Measurements from ENCODE around the gene GYPB. TPM values are rescaled to one million over a fixed set of nuclear protein-coding genes. Genes with fewer than 3 reads are reported as not detected.
"Not testable (repeated sequence)": the region's sequence is repeated elsewhere in the genome, so short reads cannot be mapped to it uniquely, and the experiment has no call there.

GYPB gene
- total RNA-seq, 1 experiment from 2014 or later, result not detected

- H3K9me3 ChIP-seq; DNase-seq; H3K27me3 Mint-ChIP-seq (ENCODE audit: insufficient read depth, unreplicated experiment); H3K4me3 Mint-ChIP-seq (ENCODE audit: unreplicated experiment); CTCF ChIA-PET; POLR2A ChIA-PET; H3K9me3 Mint-ChIP-seq (ENCODE audit: unreplicated experiment); H3K27me3 ChIP-seq (replicated peaks; ENCODE audit: control insufficient read depth, insufficient read depth, low read length); H3K36me3 Mint-ChIP-seq (ENCODE audit: insufficient read depth, unreplicated experiment); BruUV-seq (replicated peaks); H3K27ac Mint-ChIP-seq (ENCODE audit: unreplicated experiment); H3K36me3 ChIP-seq (ENCODE audit: control insufficient read depth, insufficient read depth, low read length); H3K4me3 ChIP-seq (ENCODE audit: low read depth, low read length); H3K4me1 Mint-ChIP-seq (ENCODE audit: low read depth, unreplicated experiment): not testable (repeated sequence)
- H3K4me1 ChIP-seq, result peaks cover 18% of the 10 kb centered on the region
- intact Hi-C loops (cut with micrococcal nuclease; ENCODE audit: unreplicated experiment), result loop anchor here (5.0 kb wide), 1 partner anchor 113 kb away; no protein-coding TSS in a partner anchor
Measured at GRCh38 chr4:144004868-144005557, 14.2 kb downstream of the GYPB start.

DNA sequence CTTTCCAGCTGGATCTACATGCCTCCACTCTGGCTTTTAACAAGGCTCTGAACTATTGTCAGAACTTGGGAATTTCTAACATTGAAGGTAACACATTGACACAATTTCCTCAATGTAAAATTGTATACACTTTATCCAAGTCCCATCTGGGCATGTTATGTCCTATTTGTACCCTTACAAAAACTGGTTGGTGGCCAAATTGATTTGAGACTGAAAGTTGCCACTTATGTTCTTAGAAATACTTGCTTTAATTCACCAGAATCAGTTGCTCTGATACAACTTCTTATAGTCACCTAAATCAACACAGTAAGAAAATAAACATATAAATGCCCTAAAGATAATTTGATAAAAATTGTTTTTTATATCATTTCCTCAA lies 15.3 kb downstream of the GYPB start:
- H3K4me3 Mint-ChIP-seq (ENCODE audit: unreplicated experiment); H3K9me3 Mint-ChIP-seq (ENCODE audit: unreplicated experiment); H3K4me3 ChIP-seq (ENCODE audit: low read depth, low read length); DNase-seq; H3K4me1 Mint-ChIP-seq (ENCODE audit: low read depth, unreplicated experiment); H3K27me3 ChIP-seq (replicated peaks; ENCODE audit: control insufficient read depth, insufficient read depth, low read length); H3K36me3 ChIP-seq (ENCODE audit: control insufficient read depth, insufficient read depth, low read length); H3K27ac Mint-ChIP-seq (ENCODE audit: unreplicated experiment); CTCF ChIA-PET; intact Hi-C loops (cut with micrococcal nuclease; ENCODE audit: unreplicated experiment); POLR2A ChIA-PET; H3K27me3 Mint-ChIP-seq (ENCODE audit: insufficient read depth, unreplicated experiment); H3K9me3 ChIP-seq; H3K36me3 Mint-ChIP-seq (ENCODE audit: insufficient read depth, unreplicated experiment); BruUV-seq (replicated peaks): not testable (repeated sequence)
- H3K4me1 ChIP-seq, result peaks cover 18% of the 10 kb centered on the region

DNA sequence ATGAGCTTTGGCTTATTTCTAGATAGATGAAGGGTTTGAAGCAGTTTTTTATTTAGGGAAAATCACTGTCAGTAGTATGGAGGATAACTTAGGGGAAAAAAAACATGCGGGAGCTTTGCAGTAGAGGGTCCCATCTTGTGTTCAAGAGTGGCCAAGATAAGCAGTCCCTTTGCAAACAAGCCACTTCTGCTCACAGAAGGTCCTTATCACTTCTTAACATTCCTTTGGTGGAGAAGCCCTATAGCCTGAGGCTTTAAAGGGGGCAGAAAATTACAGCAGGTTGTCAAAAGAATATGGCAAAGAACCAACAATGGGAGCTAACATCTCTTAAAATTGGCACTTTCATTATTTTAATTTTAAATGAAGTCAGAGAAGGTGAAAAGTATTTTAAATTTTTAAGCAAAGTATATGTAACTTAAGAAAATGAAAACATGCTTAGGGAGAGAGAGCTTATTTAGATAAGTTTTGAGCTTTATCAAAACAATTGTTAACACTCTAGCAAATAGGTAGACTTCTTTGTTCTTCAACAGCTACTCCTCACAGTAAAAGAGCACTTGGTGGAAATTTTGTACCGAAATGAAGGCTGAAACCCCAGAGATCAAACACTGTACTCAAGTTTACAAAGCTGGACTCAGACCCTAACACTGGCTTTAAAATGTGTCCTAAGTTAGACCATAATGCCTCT lies 15.8 kb downstream of the GYPB start:
- H3K27ac Mint-ChIP-seq (ENCODE audit: unreplicated experiment); BruUV-seq (replicated peaks); H3K27me3 Mint-ChIP-seq (ENCODE audit: insufficient read depth, unreplicated experiment); H3K4me3 ChIP-seq (ENCODE audit: low read depth, low read length); intact Hi-C loops (cut with micrococcal nuclease; ENCODE audit: unreplicated experiment); H3K36me3 ChIP-seq (ENCODE audit: control insufficient read depth, insufficient read depth, low read length); H3K4me1 Mint-ChIP-seq (ENCODE audit: low read depth, unreplicated experiment); H3K27me3 ChIP-seq (replicated peaks; ENCODE audit: control insufficient read depth, insufficient read depth, low read length); H3K9me3 ChIP-seq; DNase-seq; H3K36me3 Mint-ChIP-seq (ENCODE audit: insufficient read depth, unreplicated experiment); H3K9me3 Mint-ChIP-seq (ENCODE audit: unreplicated experiment); POLR2A ChIA-PET; H3K4me3 Mint-ChIP-seq (ENCODE audit: unreplicated experiment); CTCF ChIA-PET: not testable (repeated sequence)
- peaks cover 18% of the 10 kb centered on the region for H3K4me1 ChIP-seq

DNA sequence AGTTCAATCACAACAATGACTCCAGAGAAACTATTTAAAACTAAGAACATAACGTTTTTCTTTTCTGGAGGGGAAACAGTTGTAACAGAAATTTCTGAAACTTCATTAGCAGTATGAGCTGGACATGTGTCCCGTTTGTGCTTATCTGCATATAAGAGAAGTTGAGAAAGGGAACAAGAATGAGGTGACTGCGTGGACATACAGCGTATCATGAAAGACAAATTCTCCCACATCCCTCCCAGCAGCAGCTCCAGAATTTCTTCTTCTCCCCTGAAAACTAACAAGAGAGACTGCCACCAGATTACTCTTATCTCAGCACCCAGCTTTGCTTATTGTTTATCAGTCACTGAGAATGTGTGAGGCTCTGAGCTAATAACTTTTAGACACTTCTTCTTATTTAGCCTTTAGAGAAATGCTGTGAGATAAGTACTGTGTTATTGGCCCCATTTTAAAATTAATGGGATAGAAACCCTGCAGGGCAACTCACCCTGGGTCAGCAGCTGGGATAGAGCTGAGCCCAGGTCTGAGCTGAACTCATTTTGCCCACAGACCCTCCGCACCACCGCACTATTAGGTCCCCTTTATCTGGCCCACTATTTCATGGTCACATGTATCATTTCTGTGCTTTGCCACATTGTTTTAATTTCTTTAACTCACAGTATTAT lies 18.7 kb downstream of the GYPB start:
- H3K27me3 Mint-ChIP-seq (ENCODE audit: insufficient read depth, unreplicated experiment); intact Hi-C loops (cut with micrococcal nuclease; ENCODE audit: unreplicated experiment); H3K36me3 Mint-ChIP-seq (ENCODE audit: insufficient read depth, unreplicated experiment); H3K4me1 Mint-ChIP-seq (ENCODE audit: low read depth, unreplicated experiment); POLR2A ChIA-PET; H3K9me3 ChIP-seq; BruUV-seq (replicated peaks); H3K9me3 Mint-ChIP-seq (ENCODE audit: unreplicated experiment); H3K36me3 ChIP-seq (ENCODE audit: control insufficient read depth, insufficient read depth, low read length); H3K4me3 ChIP-seq (ENCODE audit: low read depth, low read length); H3K27ac Mint-ChIP-seq (ENCODE audit: unreplicated experiment); H3K27me3 ChIP-seq (replicated peaks; ENCODE audit: control insufficient read depth, insufficient read depth, low read length); CTCF ChIA-PET; DNase-seq; H3K4me3 Mint-ChIP-seq (ENCODE audit: unreplicated experiment): not testable (repeated sequence)
- peaks cover 13% of the 10 kb centered on the region; the same call in 1 of the 2 replicates for H3K4me1 ChIP-seq

DNA sequence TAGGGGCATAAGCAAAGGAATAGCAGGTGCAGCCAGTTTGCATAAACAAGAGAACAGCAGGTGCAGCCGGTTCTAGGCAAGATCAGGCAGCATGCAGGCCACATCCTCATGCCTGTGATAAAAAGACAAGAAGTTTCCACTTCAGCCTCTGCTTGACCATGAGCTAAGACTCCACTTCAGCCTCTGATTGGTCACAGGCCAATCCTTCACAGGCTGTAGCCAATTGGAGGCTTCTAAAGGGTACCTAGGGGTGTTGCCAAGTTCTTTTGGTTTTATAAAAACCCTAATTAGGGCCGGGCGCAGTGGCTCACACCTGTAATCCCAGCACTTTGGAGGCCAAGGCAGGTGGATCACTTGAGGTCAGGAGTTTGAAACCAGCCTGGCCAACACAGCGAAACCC lies 23.0 kb downstream of the GYPB start:
- H3K9me3 Mint-ChIP-seq (ENCODE audit: unreplicated experiment); H3K27ac Mint-ChIP-seq (ENCODE audit: unreplicated experiment); POLR2A ChIA-PET; CTCF ChIA-PET; H3K4me1 ChIP-seq; BruUV-seq (replicated peaks); intact Hi-C loops (cut with micrococcal nuclease; ENCODE audit: unreplicated experiment); H3K9me3 ChIP-seq; H3K36me3 ChIP-seq (ENCODE audit: control insufficient read depth, insufficient read depth, low read length); H3K27me3 Mint-ChIP-seq (ENCODE audit: insufficient read depth, unreplicated experiment); DNase-seq; H3K4me3 Mint-ChIP-seq (ENCODE audit: unreplicated experiment); H3K4me3 ChIP-seq (ENCODE audit: low read depth, low read length); H3K4me1 Mint-ChIP-seq (ENCODE audit: low read depth, unreplicated experiment); H3K36me3 Mint-ChIP-seq (ENCODE audit: insufficient read depth, unreplicated experiment); H3K27me3 ChIP-seq (replicated peaks; ENCODE audit: control insufficient read depth, insufficient read depth, low read length): not testable (repeated sequence)

- DNase-seq; BruUV-seq (replicated peaks); H3K4me1 Mint-ChIP-seq (ENCODE audit: low read depth, unreplicated experiment); CTCF ChIA-PET; H3K36me3 ChIP-seq (ENCODE audit: control insufficient read depth, insufficient read depth, low read length); POLR2A ChIA-PET; H3K4me3 Mint-ChIP-seq (ENCODE audit: unreplicated experiment); H3K9me3 Mint-ChIP-seq (ENCODE audit: unreplicated experiment); H3K9me3 ChIP-seq; H3K27me3 ChIP-seq (replicated peaks; ENCODE audit: control insufficient read depth, insufficient read depth, low read length); H3K27me3 Mint-ChIP-seq (ENCODE audit: insufficient read depth, unreplicated experiment); H3K4me1 ChIP-seq; H3K4me3 ChIP-seq (ENCODE audit: low read depth, low read length); H3K36me3 Mint-ChIP-seq (ENCODE audit: insufficient read depth, unreplicated experiment); intact Hi-C loops (cut with micrococcal nuclease; ENCODE audit: unreplicated experiment); H3K27ac Mint-ChIP-seq (ENCODE audit: unreplicated experiment): not testable (repeated sequence)
Measured at GRCh38 chr4:143991761-143992160, 27.4 kb downstream of the GYPB start.

GRCh38 chr4:143990717-143991116 lies 28.5 kb downstream of the GYPB start:
- CTCF ChIA-PET; H3K4me3 Mint-ChIP-seq (ENCODE audit: unreplicated experiment); BruUV-seq (replicated peaks): not testable (repeated sequence)

More at GRCh38 chr4:143990717-143991116, 28.5 kb downstream of the GYPB start:
- H3K4me3 ChIP-seq (ENCODE audit: low read depth, low read length); H3K27me3 ChIP-seq (replicated peaks; ENCODE audit: control insufficient read depth, insufficient read depth, low read length); H3K4me1 Mint-ChIP-seq (ENCODE audit: low read depth, unreplicated experiment); H3K27ac Mint-ChIP-seq (ENCODE audit: unreplicated experiment); DNase-seq; POLR2A ChIA-PET; H3K4me1 ChIP-seq; H3K36me3 ChIP-seq (ENCODE audit: control insufficient read depth, insufficient read depth, low read length); H3K27me3 Mint-ChIP-seq (ENCODE audit: insufficient read depth, unreplicated experiment); H3K9me3 ChIP-seq; H3K9me3 Mint-ChIP-seq (ENCODE audit: unreplicated experiment); H3K36me3 Mint-ChIP-seq (ENCODE audit: insufficient read depth, unreplicated experiment); intact Hi-C loops (cut with micrococcal nuclease; ENCODE audit: unreplicated experiment): not testable (repeated sequence)
